Panc1 (cell line): ENCODE results near the gene ATP13A1. TPM values are rescaled to one million over a fixed set of nuclear protein-coding genes. Genes with fewer than 3 reads are reported as not detected.

Source experiments
- ATAC-seq: fragments of 200-7000 bp; cut with Tn5 transposase; 2 replicates; pipeline ENCODE4 v1.9.1; 2020; ENCODE audit warnings: mild to moderate bottlenecking, moderate library complexity
- BruUV-seq: library from RNA; stranded (reverse); fragments of 400-500 nt; replicated peaks from 2 replicates; lab custom pipeline; 2021; lab: Mats Ljungman, UMichigan
- CTCF ChIA-PET: fragments of 300-600 bp; sonication (Branson Sonifier 250); formaldehyde crosslinking; loops from one replicate; lab custom pipeline; 2022; ENCODE audit warnings: antibody characterized with exemption; lab: Charles Lee
- POLR2A ChIA-PET: fragments of 300-600 bp; sonication (Branson Sonifier 250); formaldehyde crosslinking; loops from one replicate; lab custom pipeline; 2022; ENCODE audit warnings: antibody characterized with exemption; lab: Charles Lee
- DNase-seq: peaks from one replicate; pipeline ENCODE4 v3.0.0-alpha.2; 2010; ENCODE audit warnings: low read depth, low spot score
- H3K27ac ChIP-seq: 2 replicates; pipeline ENCODE4 v1.5.1; 2011; ENCODE audit warnings: mild to moderate bottlenecking, low read length, inconsistent platforms
- H3K27me3 ChIP-seq: fragments of 200-500 bp; sonication (Bioruptor generic); 2 replicates; pipeline ENCODE4 v1.6.0; 2014; ENCODE audit warnings: low read length, inconsistent platforms; ENCODE audit not compliant: control insufficient read depth, insufficient read depth
- H3K36me3 ChIP-seq: fragments of 200-500 bp; sonication (Bioruptor generic); 2 replicates; pipeline ENCODE4 v1.5.1; 2014; ENCODE audit warnings: inconsistent platforms, mild to moderate bottlenecking, low read length, moderate library complexity; ENCODE audit not compliant: control insufficient read depth, insufficient read depth
- H3K4me1 ChIP-seq: 2 replicates; pipeline ENCODE4 v1.5.1; 2011; ENCODE audit warnings: inconsistent platforms, mild to moderate bottlenecking, low read length, moderate library complexity; ENCODE audit not compliant: control insufficient read depth, insufficient read depth
- H3K4me3 ChIP-seq, 2 experiments: 2 replicates each; pipeline ENCODE4 v1.5.1; 2011 to 2012; ENCODE audit warnings: low read depth in 2 of 2, low read length in 2 of 2, mild to moderate bottlenecking in 2 of 2, inconsistent platforms in 1 of 2, moderate library complexity in 1 of 2
- H3K9me3 ChIP-seq: fragments of 200-500 bp; sonication (Bioruptor generic); 2 replicates; pipeline ENCODE4 v1.5.1; 2014; ENCODE audit warnings: low read depth, mild to moderate bottlenecking, inconsistent platforms, low read length, moderate library complexity; ENCODE audit not compliant: control insufficient read depth, insufficient read depth
- CTCF ChIP-seq: fragments of 450-650 bp; IDR thresholded peaks from 2 replicates; pipeline ENCODE4 v1.5.1; 2017; ENCODE audit warnings: mild to moderate bottlenecking
- POLR2AphosphoS5 ChIP-seq: IDR thresholded peaks from 2 replicates; pipeline ENCODE4 v1.6.1; 2012; ENCODE audit warnings: mild to moderate bottlenecking, low read depth, low read length, moderate library complexity
- REST ChIP-seq, 2 experiments: IDR thresholded peaks; 2 replicates each; pipeline ENCODE4 v1.6.1; 2011 to 2012; ENCODE audit warnings: low read depth in 2 of 2, control low read depth in 1 of 2, low read length in 1 of 2, mild to moderate bottlenecking in 1 of 2, moderate library complexity in 1 of 2; ENCODE audit not compliant: insufficient read depth in 1 of 2
- SIN3A ChIP-seq: IDR thresholded peaks from 2 replicates; pipeline ENCODE4 v1.6.1; 2012; ENCODE audit warnings: low read depth, mild to moderate bottlenecking, low read length, moderate library complexity, borderline replicate concordance; ENCODE audit not compliant: insufficient read depth
- TCF7L2 ChIP-seq: IDR thresholded peaks from 2 replicates; pipeline ENCODE4 v1.6.1; 2011; ENCODE audit warnings: mild to moderate bottlenecking, low read depth, low read length, inconsistent platforms
- in situ Hi-C: cut with HindIII; loops from 2 replicates; pipeline ENCODE4 v1.10.0; 2016; ENCODE audit warnings: low sequenced_read_pairs, low pct_unique_long_range_greater_than_20kb
- intact Hi-C: fragments of 100-400 bp; cut with micrococcal nuclease; formaldehyde crosslinking; loops from one replicate; pipeline ENCODE4 v1.10.0; 2022; ENCODE audit not compliant: unreplicated experiment
- total RNA-seq: library from RNA; stranded (reverse); gene quantifications from one replicate; pipeline ENCODE4 v1.2.1, GENCODE V29; 2021; ENCODE audit not compliant: unreplicated experiment

Gene ATP13A1
- total RNA-seq, 1 experiment from 2014 or later, result 62.3 TPM

- intact Hi-C loops (no loop called here), in situ Hi-C loops (no loop called here)
- CTCF ChIA-PET, result interaction anchor here (0.6 kb wide), 1 partner anchor 45 kb away, joined by 5 read pairs; the partner anchor contains the start of gene ZNF101
- ATAC-seq, result no peak
- H3K9me3 ChIP-seq, result no peaks in the 10 kb centered on the region
- peaks cover 8% of the 10 kb centered on the region for H3K4me1 ChIP-seq
- DNase-seq, result no peak
- POLR2A ChIA-PET, result no interaction called here
- H3K36me3 ChIP-seq, result no peaks in the 10 kb centered on the region
- H3K4me3 ChIP-seq, result no peak overlapping the region
- no peaks in the 10 kb centered on the region for H3K27me3 ChIP-seq
- TF ChIP-seq REST (IDR thresholded peaks at IDR 0.05; ENCODE audit: insufficient read depth in 1 of 2, low read depth in 2 of 2, low read length in 1 of 2), result no peak
- no peak for TF ChIP-seq TCF7L2
- TF ChIP-seq POLR2AphosphoS5, result no peak
- H3K27ac ChIP-seq, result no peak overlapping the region
- BruUV-seq, result no TSS peak
Measured at GRCh38 chr19:19623383-19623782, 40.1 kb downstream of the ATP13A1 start.

- H3K36me3 ChIP-seq, result no peaks in the 10 kb centered on the region
- no peak overlapping the region for H3K27ac ChIP-seq
- no peak for TF ChIP-seq REST (IDR thresholded peaks at IDR 0.05; ENCODE audit: insufficient read depth in 1 of 2, low read depth in 2 of 2, low read length in 1 of 2)
- TF ChIP-seq SIN3A, result no peak
- no peak for TF ChIP-seq POLR2AphosphoS5
- TF ChIP-seq CTCF, result no peak
- TF ChIP-seq TCF7L2, result no peak
- DNase-seq (no peak), ATAC-seq (no peak)
- BruUV-seq, result no TSS peak
- ChIA-PET CTCF (no interaction called here), POLR2A (no interaction called here)
- peaks cover 8% of the 10 kb centered on the region; the same call in 1 of the 2 replicates for H3K4me1 ChIP-seq
- in situ Hi-C loops (no loop called here), intact Hi-C loops (no loop called here)
- no peaks in the 10 kb centered on the region for H3K9me3 ChIP-seq
- H3K27me3 ChIP-seq, result no peaks in the 10 kb centered on the region
- no peak overlapping the region for H3K4me3 ChIP-seq
Measured at GRCh38 chr19:19619849-19620210, 43.6 kb downstream of the ATP13A1 start.
